Peyer's patch (tissue), 4 donors: Measurements from ENCODE around the gene LYST. TPM values are rescaled to one million over a fixed set of nuclear protein-coding genes. Genes with fewer than 3 reads are reported as not detected.

ENCODE experiments used
- DNase-seq, 3 donors: peaks; one replicate each; pipeline ENCODE4 v3.0.0-alpha.2; 2017 to 2019
- H3K27ac ChIP-seq, 4 donors: fragments of 200-600 bp; sonication (generic); one replicate each; pipeline ENCODE4 v1.5.1; 2016 to 2019
- H3K27me3 ChIP-seq, 2 donors: fragments of 200-600 bp; sonication (generic); one replicate each; pipeline ENCODE4 v1.5.1; 2019
- H3K36me3 ChIP-seq, 3 donors: fragments of 200-600 bp; sonication (generic); one replicate each; pipeline ENCODE4 v1.5.1; 2016 to 2019
- H3K4me1 ChIP-seq, 4 donors: fragments of 200-600 bp; sonication (generic); one replicate each; pipeline ENCODE4 v1.5.1; 2016 to 2019
- H3K4me3 ChIP-seq, 4 donors: fragments of 200-600 bp; sonication (generic); 1 replicate in 3 of 4; 2 replicates in 1 of 4; pipeline ENCODE4 v1.5.1; 2016 to 2019; ENCODE audit warnings: mild to moderate bottlenecking in 1 of 4
- H3K9me3 ChIP-seq, 4 donors: fragments of 200-600 bp; sonication (generic); one replicate each; pipeline ENCODE4 v1.5.1; 2016 to 2019; ENCODE audit warnings: mild to moderate bottlenecking in 1 of 4
- CTCF ChIP-seq, 6 experiments: fragments of 450-650 bp in 4 of 6; fragments of 200-600 bp in 2 of 6; sonication (generic) in 1 of 6; IDR thresholded peaks; one replicate each; pipeline ENCODE4 v1.5.1; 2017 to 2019; ENCODE audit warnings: antibody characterized with exemption in 6 of 6, mild to moderate bottlenecking in 3 of 6, moderate library complexity in 1 of 6
- POLR2A ChIP-seq, 2 donors: fragments of 450-650 bp; IDR thresholded peaks; one replicate each; pipeline ENCODE4 v1.5.1; 2017; ENCODE audit warnings: antibody characterized with exemption in 2 of 2, mild to moderate bottlenecking in 2 of 2, moderate library complexity in 2 of 2
- total RNA-seq, 4 donors: library from RNA; depleted of rRNA; stranded (reverse); fragments of >200 nt; gene quantifications; one replicate each; pipeline ENCODE4 v1.1.0, GENCODE V29; 2016

LYST gene
- total RNA-seq, 4 donors from 2014 or later: 27.8 to 68.5 (median 35.5) TPM

- TF ChIP-seq CTCF (IDR thresholded peaks at IDR 0.05) (no peak), POLR2A (IDR thresholded peaks at IDR 0.05) (no peak)
- DNase-seq: no peak
- Histone ChIP-seq H3K4me1 (no peaks in the 10 kb centered on the region), H3K27ac (no peak overlapping the region), H3K36me3 (no peaks in the 10 kb centered on the region), H3K9me3 (no peaks in the 10 kb centered on the region), H3K4me3 (no peak overlapping the region), H3K27me3 (no peaks in the 10 kb centered on the region)
These were observed 86.9 kb downstream of the LYST start for GRCh38 chr1:235779770-235780169.

GRCh38 chr1:235776396-235776795 is 90.3 kb downstream of the LYST start:
- H3K4me1 ChIP-seq: no peaks in the 10 kb centered on the region
- H3K4me3 ChIP-seq: no peak overlapping the region
- TF ChIP-seq POLR2A (IDR thresholded peaks at IDR 0.05): no peak
- no peak for TF ChIP-seq CTCF (IDR thresholded peaks at IDR 0.05)
- H3K27me3 ChIP-seq: no peaks in the 10 kb centered on the region
- no peaks in the 10 kb centered on the region for H3K9me3 ChIP-seq
- H3K36me3 ChIP-seq: peaks cover 0 to 9% (median 0%) of the 10 kb centered on the region in 3 donors
- H3K27ac ChIP-seq: no peak overlapping the region
- DNase-seq: no peak

DNA sequence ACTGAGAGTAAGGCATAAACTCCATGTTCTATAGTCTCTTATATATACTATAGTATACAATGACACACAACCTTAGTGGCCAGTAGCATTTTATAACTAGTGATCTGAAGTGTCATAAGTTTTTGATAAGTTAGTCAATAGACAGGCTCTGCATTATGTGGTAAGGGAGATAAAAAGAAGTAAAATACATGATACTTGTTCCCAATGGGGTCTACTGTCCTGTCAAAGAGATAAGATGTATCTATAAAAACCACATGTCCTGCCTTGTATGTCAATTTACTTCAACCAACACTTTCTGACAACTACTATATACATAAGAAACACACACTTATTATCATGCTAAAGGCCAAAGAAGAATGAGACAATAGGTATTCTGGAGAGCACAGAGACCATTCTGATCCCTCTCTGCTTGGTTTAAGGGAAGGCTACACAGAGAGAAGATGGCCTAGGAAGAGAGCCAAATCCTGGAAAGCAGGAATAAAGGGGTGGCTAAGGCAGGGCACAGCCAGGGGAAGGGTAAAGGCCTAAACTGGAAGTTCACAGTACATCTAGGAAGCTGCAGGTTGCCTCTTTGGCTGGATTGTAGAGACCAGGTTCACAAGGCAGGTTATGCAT is 91.4 kb downstream of the LYST start:
- Histone ChIP-seq H3K27ac (no peak overlapping the region), H3K9me3 (no peaks in the 10 kb centered on the region), H3K36me3 (peaks cover 0 to 9% (median 0%) of the 10 kb centered on the region in 3 donors), H3K4me1 (no peaks in the 10 kb centered on the region), H3K27me3 (no peaks in the 10 kb centered on the region), H3K4me3 (no peak overlapping the region)
- no peak for TF ChIP-seq CTCF (IDR thresholded peaks at IDR 0.05)
- no peak for TF ChIP-seq POLR2A (IDR thresholded peaks at IDR 0.05)
- DNase-seq: no peak

DNA sequence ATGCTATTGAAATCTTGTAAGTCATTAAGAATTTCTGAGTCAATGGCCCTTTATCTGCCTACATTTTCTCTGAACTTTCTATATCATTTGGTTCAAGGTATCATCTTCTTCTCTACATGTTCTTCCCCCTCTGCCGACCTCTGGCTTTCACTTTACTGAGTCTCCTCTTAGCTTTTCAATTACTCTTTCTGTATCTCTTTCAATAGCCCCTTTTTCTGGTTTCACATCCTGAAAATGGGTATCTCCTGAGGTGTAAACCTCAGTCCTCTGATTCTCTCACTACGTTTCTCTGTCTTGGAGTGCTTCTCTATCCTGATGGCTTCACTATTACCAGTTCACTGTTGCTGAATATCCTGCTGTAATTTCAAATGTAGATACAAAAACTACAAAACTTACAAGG is 98.9 kb downstream of the LYST start:
- Histone ChIP-seq H3K27ac (no peak overlapping the region), H3K36me3 (peaks cover 0 to 3% (median 0%) of the 10 kb centered on the region in 3 donors), H3K9me3 (no peaks in the 10 kb centered on the region), H3K27me3 (no peaks in the 10 kb centered on the region), H3K4me1 (no peaks in the 10 kb centered on the region), H3K4me3 (no peak overlapping the region)
- no peak for DNase-seq
- TF ChIP-seq CTCF (IDR thresholded peaks at IDR 0.05): no peak
- no peak for TF ChIP-seq POLR2A (IDR thresholded peaks at IDR 0.05)

DNA sequence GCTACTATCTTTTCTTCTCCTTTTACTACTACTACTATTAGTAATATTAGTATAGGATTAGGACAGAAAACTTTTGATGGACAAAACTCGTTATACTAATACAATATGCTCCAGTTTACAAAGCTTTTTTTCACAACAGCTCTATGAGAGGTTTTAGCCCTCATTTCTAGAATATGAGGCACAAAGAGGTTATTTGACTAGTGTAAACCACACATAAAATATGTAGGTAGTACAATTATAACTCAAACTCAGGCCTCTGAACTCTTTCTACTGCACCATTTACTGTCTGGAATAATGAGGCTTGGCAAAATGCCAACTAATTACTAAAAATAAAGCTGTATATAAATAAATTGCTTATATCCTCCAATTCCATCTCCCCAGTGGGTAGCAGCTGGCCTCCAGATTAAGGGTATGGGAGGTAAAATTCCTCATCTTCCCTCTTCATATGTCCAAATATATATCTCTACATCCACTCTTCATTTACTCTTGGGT is 99.9 kb downstream of the LYST start:
- no peak for TF ChIP-seq POLR2A (IDR thresholded peaks at IDR 0.05)
- no peak for TF ChIP-seq CTCF (IDR thresholded peaks at IDR 0.05)
- no peak overlapping the region for H3K27ac ChIP-seq
- no peak overlapping the region for H3K4me3 ChIP-seq
- H3K27me3 ChIP-seq: no peaks in the 10 kb centered on the region
- no peaks in the 10 kb centered on the region for H3K4me1 ChIP-seq
- H3K36me3 ChIP-seq: peaks cover 0 to 12% (median 0%) of the 10 kb centered on the region in 3 donors
- no peak for DNase-seq
- no peaks in the 10 kb centered on the region for H3K9me3 ChIP-seq
